ENCODE data around the gene GBA2.

The GBA2 gene

GRCh38 chr9:35717132-35717870, 31.7 kb downstream of the GBA2 start:
- H3K4me1 Mint-ChIP-seq, result no peaks in the 10 kb centered on the region
- H3K9me3 Mint-ChIP-seq, result no peaks in the 10 kb centered on the region
- DNase-seq, result no peak
- H3K27ac Mint-ChIP-seq, result no peak overlapping the region
- no peak overlapping the region for H3K4me3 Mint-ChIP-seq
- TF ChIP-seq, protein P1, sequence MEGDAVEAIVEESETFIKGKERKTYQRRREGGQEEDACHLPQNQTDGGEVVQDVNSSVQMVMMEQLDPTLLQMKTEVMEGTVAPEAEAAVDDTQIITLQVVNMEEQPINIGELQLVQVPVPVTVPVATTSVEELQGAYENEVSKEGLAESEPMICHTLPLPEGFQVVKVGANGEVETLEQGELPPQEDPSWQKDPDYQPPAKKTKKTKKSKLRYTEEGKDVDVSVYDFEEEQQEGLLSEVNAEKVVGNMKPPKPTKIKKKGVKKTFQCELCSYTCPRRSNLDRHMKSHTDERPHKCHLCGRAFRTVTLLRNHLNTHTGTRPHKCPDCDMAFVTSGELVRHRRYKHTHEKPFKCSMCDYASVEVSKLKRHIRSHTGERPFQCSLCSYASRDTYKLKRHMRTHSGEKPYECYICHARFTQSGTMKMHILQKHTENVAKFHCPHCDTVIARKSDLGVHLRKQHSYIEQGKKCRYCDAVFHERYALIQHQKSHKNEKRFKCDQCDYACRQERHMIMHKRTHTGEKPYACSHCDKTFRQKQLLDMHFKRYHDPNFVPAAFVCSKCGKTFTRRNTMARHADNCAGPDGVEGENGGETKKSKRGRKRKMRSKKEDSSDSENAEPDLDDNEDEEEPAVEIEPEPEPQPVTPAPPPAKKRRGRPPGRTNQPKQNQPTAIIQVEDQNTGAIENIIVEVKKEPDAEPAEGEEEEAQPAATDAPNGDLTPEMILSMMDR (IDR thresholded peaks at IDR 0.05), result no peak
- H3K27me3 Mint-ChIP-seq (ENCODE audit: low read depth, poor library complexity), result no peaks in the 10 kb centered on the region
- H3K36me3 Mint-ChIP-seq (ENCODE audit: low read depth), result peaks cover 85% of the 10 kb centered on the region

DNA sequence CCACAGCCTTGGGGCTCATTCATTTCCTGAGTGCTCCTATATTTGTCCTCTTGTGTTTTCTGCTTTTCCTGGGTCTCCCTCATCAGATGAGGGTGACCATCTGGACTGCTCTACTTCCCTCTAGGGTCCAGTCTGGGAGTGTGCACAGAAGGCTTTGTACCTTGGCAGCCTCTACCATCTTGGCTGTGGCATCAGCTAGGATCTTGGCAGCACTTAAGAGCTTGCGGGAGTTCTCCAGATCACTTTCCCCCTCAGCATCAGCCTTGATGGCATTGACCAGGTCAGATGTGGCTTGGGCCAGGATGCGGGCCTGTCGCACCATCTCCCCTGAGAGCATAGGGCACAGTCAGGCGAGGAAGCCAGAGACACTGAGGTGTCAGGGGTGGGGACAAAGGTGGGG, 32.8 kb downstream of the GBA2 start:
- TF ChIP-seq, protein P1 (IDR thresholded peaks at IDR 0.05), result no peak
- no peak for DNase-seq
- Mint-ChIP-seq H3K4me1 (peaks cover 8% of the 10 kb centered on the region), H3K27ac (peak overlapping the region; percentile 78), H3K36me3 (ENCODE audit: low read depth) (peaks cover 83% of the 10 kb centered on the region), H3K4me3 (no peak overlapping the region), H3K27me3 (ENCODE audit: low read depth, poor library complexity) (no peaks in the 10 kb centered on the region), H3K9me3 (no peaks in the 10 kb centered on the region)

GRCh38 chr9:35714579-35715252, 34.3 kb downstream of the GBA2 start:
- H3K4me3 Mint-ChIP-seq, result no peak overlapping the region
- H3K36me3 Mint-ChIP-seq (ENCODE audit: low read depth), result peaks cover 88% of the 10 kb centered on the region
- H3K27ac Mint-ChIP-seq, result peak overlapping the region; percentile 64
- no peak for DNase-seq
- TF ChIP-seq, protein P1 (IDR thresholded peaks at IDR 0.05), result no peak
- H3K27me3 Mint-ChIP-seq (ENCODE audit: low read depth, poor library complexity), result no peaks in the 10 kb centered on the region
- no peaks in the 10 kb centered on the region for H3K9me3 Mint-ChIP-seq
- peaks cover 8% of the 10 kb centered on the region for H3K4me1 Mint-ChIP-seq

DNA sequence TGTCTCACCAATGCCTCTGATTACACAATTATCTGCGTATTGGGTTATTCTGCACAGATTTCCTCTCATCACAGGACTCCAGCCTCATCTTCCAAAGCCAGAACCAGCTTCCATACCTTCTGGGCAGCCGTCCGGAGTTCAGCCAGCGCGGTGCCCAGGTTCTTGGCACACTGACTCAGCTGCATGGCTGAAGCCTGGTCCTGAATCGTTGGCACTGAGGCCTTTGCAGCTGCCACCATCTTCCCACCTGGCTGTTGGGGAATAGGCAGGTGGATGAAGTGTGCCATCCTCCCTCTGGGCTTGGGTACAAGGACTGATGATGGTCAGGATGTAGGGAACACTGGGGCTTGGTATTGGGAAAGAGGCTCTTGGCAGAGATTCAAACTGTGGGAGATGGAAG, 34.9 kb downstream of the GBA2 start:
- peaks cover 86% of the 10 kb centered on the region for H3K36me3 Mint-ChIP-seq (ENCODE audit: low read depth)
- peaks cover 8% of the 10 kb centered on the region for H3K4me1 Mint-ChIP-seq
- H3K4me3 Mint-ChIP-seq, result no peak overlapping the region
- H3K27me3 Mint-ChIP-seq (ENCODE audit: low read depth, poor library complexity), result no peaks in the 10 kb centered on the region
- no peak overlapping the region for H3K27ac Mint-ChIP-seq
- TF ChIP-seq, protein P1 (IDR thresholded peaks at IDR 0.05), result no peak
- no peaks in the 10 kb centered on the region for H3K9me3 Mint-ChIP-seq
- DNase-seq, result no peak

- Mint-ChIP-seq H3K36me3 (ENCODE audit: low read depth) (peaks cover 88% of the 10 kb centered on the region), H3K4me1 (peaks cover 8% of the 10 kb centered on the region), H3K27ac (no peak overlapping the region), H3K4me3 (no peak overlapping the region), H3K27me3 (ENCODE audit: low read depth, poor library complexity) (no peaks in the 10 kb centered on the region), H3K9me3 (no peaks in the 10 kb centered on the region)
- no peak for DNase-seq
- TF ChIP-seq, protein P1 (IDR thresholded peaks at IDR 0.05), result no peak
Observed at GRCh38 chr9:35713578-35713977, 35.5 kb downstream of the GBA2 start.

Measured in nephron progenitor cell (in vitro differentiated cells).